OCI-LY3 (cell line): Measurements from ENCODE around the gene GPR132.
A peak's percentile ranks its signal among the peaks of the same experiment; 100 is the strongest.

ENCODE experiments used
- H2AFZ ChIP-seq: fragments of 200-600, 300-600 bp; shearing (Covaris generic); 2 replicates; pipeline ENCODE4 v1.6.0; 2014; ENCODE audit warnings: antibody characterized with exemption, low read depth, low read length
- H3K27ac ChIP-seq: fragments of 200-600, 300-600 bp; sonication (generic); 2 replicates; pipeline ENCODE4 v1.5.1; 2014; ENCODE audit warnings: mild to moderate bottlenecking, low read length, moderate library complexity, mixed read lengths
- H3K27me3 ChIP-seq: fragments of 200-600, 300-600 bp; sonication (generic); 2 replicates; pipeline ENCODE4 v1.6.1; 2014; ENCODE audit warnings: low read depth, low read length, mixed read lengths
- H3K36me3 ChIP-seq: fragments of 200-600, 300-600 bp; sonication (generic); replicated peaks from 2 replicates; pipeline ENCODE3; 2014; ENCODE audit warnings: low read depth, low read length, mixed read lengths
- H3K4me1 ChIP-seq: fragments of 300-600, 200-600 bp; sonication (generic); 2 replicates; pipeline ENCODE4 v1.6.1; 2014; ENCODE audit warnings: low read length, mixed read lengths
- H3K4me2 ChIP-seq: fragments of 200-600, 300-600 bp; sonication (generic); 2 replicates; pipeline ENCODE4 v1.6.1; 2014; ENCODE audit warnings: low read length, mixed read lengths
- H3K4me3 ChIP-seq: fragments of 300-600, 200-600 bp; sonication (generic); 2 replicates; pipeline ENCODE4 v1.5.1; 2014; ENCODE audit warnings: antibody characterized with exemption, mild to moderate bottlenecking, low read length, moderate library complexity
- H3K79me2 ChIP-seq: fragments of 300-600, 200-600 bp; shearing (Covaris generic); 2 replicates; pipeline ENCODE4 v1.6.1; 2014; ENCODE audit warnings: mild to moderate bottlenecking, low read length, mixed read lengths
- H3K9ac ChIP-seq: fragments of 300-600, 200-600 bp; shearing (Covaris generic); 2 replicates; pipeline ENCODE4 v1.6.0; 2014; ENCODE audit warnings: mild to moderate bottlenecking, low read length, moderate library complexity
- H3K9me3 ChIP-seq: fragments of 200-600, 300-600 bp; shearing (Covaris generic); 2 replicates; pipeline ENCODE4 v1.6.1; 2014; ENCODE audit warnings: low read length, mixed read lengths; ENCODE audit not compliant: insufficient read depth
- H4K20me1 ChIP-seq: fragments of 200-600, 300-600 bp; sonication (generic); 2 replicates; pipeline ENCODE4 v1.6.1; 2016; ENCODE audit warnings: low read length, mixed read lengths; ENCODE audit not compliant: insufficient read depth
- EZH2phosphoT487 ChIP-seq: fragments of 200-600 bp; shearing (Covaris generic); IDR thresholded peaks from 2 replicates; pipeline ENCODE4 v1.6.1; 2018; ENCODE audit warnings: antibody characterized with exemption, mixed run types, low read depth
- TF ChIP-seq, protein P1 (sequence below): fragments of 200-600, 300-600 bp; sonication (generic); IDR thresholded peaks from 2 replicates; pipeline ENCODE4 v1.5.1; 2014; ENCODE audit warnings: antibody characterized with exemption, low read length, low read depth

GPR132 gene

DNA sequence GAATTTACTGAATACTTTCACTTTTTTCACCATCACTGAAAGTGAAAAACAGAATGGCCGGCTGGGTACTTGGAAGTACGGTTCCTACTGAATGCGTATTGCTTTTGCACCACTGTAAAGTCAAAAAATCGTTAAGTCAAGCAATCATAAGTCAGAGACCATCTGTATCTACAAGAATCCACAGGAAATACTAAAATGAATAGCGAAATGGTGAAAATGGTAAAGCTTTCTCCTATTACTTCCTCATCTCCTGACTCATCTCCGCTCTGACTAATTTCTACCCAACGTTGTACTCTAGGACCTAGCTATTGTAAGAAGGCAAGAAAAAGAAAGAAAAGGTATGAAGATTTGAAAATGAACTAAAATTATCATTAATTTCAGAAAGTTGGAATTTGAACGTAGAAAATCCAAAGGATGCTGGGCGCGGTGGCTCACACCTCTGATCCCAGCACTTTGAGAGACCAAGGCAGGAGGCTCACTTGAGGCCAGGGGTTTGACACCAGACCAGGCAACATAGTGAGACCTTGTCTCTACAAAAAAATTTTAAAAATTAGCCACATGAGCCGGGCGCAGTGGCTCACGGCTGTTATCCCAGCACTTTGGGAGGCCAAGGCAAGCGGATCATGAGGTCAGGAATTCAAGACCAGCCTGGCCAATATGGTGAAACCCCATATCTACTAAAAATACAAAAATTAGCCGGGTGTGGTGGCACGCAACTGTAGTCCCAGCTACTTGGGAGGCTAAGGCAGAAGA, 39.0 kb downstream of the GPR132 start:
- Histone ChIP-seq H3K9me3 (no peaks in the 10 kb centered on the region), H3K4me3 (peak overlapping the region; percentile 51), H3K27me3 (no peaks in the 10 kb centered on the region), H3K36me3 (no peaks in the 10 kb centered on the region), H4K20me1 (no peaks in the 10 kb centered on the region), H3K4me1 (peaks cover 42% of the 10 kb centered on the region), H3K79me2 (peaks cover 15% of the 10 kb centered on the region), H2AFZ (no peak overlapping the region), H3K27ac (peak overlapping the region; percentile 89), H3K4me2 (peak overlapping the region; percentile 63), H3K9ac (peak overlapping the region; percentile 45; the same call in 1 of the 2 replicates)
- TF ChIP-seq, protein P1, sequence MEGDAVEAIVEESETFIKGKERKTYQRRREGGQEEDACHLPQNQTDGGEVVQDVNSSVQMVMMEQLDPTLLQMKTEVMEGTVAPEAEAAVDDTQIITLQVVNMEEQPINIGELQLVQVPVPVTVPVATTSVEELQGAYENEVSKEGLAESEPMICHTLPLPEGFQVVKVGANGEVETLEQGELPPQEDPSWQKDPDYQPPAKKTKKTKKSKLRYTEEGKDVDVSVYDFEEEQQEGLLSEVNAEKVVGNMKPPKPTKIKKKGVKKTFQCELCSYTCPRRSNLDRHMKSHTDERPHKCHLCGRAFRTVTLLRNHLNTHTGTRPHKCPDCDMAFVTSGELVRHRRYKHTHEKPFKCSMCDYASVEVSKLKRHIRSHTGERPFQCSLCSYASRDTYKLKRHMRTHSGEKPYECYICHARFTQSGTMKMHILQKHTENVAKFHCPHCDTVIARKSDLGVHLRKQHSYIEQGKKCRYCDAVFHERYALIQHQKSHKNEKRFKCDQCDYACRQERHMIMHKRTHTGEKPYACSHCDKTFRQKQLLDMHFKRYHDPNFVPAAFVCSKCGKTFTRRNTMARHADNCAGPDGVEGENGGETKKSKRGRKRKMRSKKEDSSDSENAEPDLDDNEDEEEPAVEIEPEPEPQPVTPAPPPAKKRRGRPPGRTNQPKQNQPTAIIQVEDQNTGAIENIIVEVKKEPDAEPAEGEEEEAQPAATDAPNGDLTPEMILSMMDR, result no peak
- TF ChIP-seq EZH2phosphoT487, result no peak

DNA sequence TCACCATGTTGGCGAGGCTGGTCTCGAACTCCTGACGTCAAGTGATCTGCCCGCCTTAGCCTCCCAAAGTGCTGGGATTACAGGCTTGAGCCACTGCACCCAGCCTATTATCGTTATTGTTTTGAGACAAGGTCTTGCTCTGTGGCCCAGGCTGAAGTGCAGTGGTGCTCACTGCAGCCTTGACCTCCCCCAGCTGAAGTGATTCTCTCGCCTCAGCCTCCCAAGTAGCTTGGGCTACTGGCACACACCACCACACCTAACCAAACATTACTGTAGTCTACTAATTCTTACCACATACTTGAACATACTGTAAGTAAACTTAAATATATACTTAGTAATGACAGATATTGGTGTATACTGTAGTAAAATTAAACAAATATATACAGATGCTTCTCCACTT, 39.8 kb downstream of the GPR132 start:
- TF ChIP-seq, protein P1, result no peak
- no peak for TF ChIP-seq EZH2phosphoT487
- Histone ChIP-seq H3K9ac (peak overlapping the region; percentile 35; the same call in 1 of the 2 replicates), H3K4me1 (peaks cover 42% of the 10 kb centered on the region), H3K27ac (peak overlapping the region; percentile 89), H2AFZ (no peak overlapping the region), H3K9me3 (no peaks in the 10 kb centered on the region), H3K79me2 (peaks cover 19% of the 10 kb centered on the region), H4K20me1 (no peaks in the 10 kb centered on the region), H3K36me3 (no peaks in the 10 kb centered on the region), H3K27me3 (no peaks in the 10 kb centered on the region), H3K4me3 (peak overlapping the region; percentile 29), H3K4me2 (peak overlapping the region; percentile 63)

DNA sequence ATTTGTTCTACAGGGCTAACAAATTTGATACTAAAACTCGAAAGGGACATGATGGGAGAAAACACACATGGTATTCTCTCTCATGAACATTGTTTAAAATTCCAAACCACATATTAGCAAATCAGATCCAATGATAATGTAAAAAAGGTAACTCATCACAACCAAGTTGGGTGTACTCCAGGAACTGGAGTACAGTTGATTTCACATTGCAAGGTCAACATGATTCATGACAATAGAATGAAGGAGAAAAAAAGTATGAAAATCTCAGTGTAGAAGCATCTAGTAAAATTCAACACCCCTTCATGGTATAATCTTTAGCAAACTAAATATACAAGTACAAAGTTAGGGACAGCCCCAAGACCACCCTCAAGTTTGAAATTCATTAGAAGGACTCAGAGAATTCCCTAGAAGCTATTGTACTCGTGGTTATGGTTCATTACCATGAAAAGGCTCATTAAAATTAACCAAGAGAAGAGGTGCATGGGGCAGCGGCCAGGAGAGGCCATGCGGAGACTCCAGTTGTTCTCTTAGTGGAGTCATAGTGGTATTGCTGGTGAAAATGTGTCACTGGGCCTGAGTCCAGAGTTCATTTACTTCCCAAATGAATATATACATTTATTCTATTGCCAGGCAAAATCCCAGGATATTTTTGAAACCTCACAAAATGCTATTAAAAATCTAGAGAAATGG, 41.3 kb downstream of the GPR132 start:
- Histone ChIP-seq H3K9ac (no peak overlapping the region), H3K4me2 (peak overlapping the region; percentile 6; the same call in 1 of the 2 replicates), H3K79me2 (peaks cover 34% of the 10 kb centered on the region)

DNA sequence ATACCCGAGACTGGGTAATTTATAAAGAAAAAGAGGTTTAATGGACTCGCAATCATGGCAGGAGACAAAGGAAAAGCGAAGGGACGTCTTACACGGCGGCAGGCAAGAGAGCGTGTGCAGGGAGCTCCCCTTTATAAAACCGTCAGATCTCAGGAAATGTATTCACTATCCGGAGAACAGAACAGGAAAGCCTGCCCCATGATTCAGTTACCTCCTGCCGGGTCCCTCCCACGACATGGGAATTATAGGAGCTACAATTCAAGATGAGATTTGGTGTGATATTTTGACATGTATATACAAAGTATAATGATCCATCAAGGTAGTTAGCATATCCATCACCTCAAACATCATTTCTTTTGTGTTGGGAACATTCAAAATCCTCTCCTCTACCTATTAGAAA, 42.1 kb downstream of the GPR132 start:
- no peak for TF ChIP-seq EZH2phosphoT487
- TF ChIP-seq, protein P1, result no peak
- Histone ChIP-seq H3K27ac (no peak overlapping the region), H2AFZ (no peak overlapping the region), H3K79me2 (peaks cover 42% of the 10 kb centered on the region), H3K4me2 (no peak overlapping the region), H3K9me3 (no peaks in the 10 kb centered on the region), H3K27me3 (no peaks in the 10 kb centered on the region), H3K4me1 (peaks cover 57% of the 10 kb centered on the region), H3K9ac (no peak overlapping the region), H4K20me1 (peaks cover 21% of the 10 kb centered on the region), H3K36me3 (peaks cover 18% of the 10 kb centered on the region), H3K4me3 (no peak overlapping the region)

More for the DNA sequence above, 41.3 kb downstream of the GPR132 start:
- Histone ChIP-seq H2AFZ (no peak overlapping the region), H3K27ac (no peak overlapping the region), H3K4me3 (no peak overlapping the region), H3K36me3 (peaks cover 13% of the 10 kb centered on the region), H4K20me1 (peaks cover 13% of the 10 kb centered on the region), H3K9me3 (no peaks in the 10 kb centered on the region), H3K27me3 (no peaks in the 10 kb centered on the region), H3K4me1 (peaks cover 50% of the 10 kb centered on the region)
- TF ChIP-seq EZH2phosphoT487, result no peak
- TF ChIP-seq, protein P1, result no peak
